Inflammatory macrophage treated with lipopolysaccharide for 4 hours (primary cell): ENCODE data around the gene PIM3.
"Not testable (repeated sequence)": the region's sequence is repeated elsewhere in the genome, so short reads cannot be mapped to it uniquely, and the experiment has no call there.

Experiments
- DNase-seq: peaks from one replicate; pipeline ENCODE4 v3.0.0-alpha.2; 2020

Gene PIM3

DNA sequence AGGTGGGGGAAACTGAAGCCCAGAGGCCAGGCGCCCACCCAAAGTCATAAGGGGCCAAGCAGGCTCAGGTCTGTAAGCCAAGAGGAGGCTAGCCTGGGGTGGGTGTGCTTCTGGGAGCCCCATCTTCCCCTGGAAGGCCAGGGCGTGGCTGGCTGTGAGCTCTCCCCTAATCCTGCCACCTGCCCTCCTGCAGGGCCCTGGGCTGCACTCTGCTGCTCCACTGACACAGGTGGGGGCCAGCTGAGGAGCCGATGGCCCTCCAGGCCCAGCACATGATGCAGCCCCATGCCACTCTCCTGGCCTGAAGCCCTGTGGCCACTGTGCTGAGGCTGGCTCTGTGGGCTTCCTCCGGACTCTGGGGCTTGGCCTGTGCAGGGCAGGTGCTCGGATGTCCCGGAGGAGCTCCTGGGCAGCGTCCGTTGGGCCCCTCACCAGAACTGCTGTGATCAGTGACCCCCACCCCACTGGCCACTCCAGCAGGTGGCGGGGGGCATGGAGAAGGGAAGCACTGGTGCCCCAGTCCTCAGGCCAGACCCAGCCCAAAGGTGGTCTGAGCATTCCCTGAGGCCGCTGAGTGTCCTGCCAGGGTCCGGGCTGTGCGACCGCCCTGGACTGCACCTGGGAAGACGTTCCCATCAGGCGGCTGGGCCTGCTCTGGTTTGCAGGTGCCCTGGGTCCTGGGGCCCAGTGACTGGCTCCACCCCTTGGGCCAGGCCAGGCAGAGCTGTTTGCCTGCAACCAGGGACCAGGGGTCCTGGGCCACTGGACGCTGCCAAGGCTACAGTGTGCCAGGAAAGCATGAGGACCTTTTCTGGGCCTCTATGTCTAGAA is 8.5 kb downstream of the PIM3 start:
- no peak for DNase-seq

DNA sequence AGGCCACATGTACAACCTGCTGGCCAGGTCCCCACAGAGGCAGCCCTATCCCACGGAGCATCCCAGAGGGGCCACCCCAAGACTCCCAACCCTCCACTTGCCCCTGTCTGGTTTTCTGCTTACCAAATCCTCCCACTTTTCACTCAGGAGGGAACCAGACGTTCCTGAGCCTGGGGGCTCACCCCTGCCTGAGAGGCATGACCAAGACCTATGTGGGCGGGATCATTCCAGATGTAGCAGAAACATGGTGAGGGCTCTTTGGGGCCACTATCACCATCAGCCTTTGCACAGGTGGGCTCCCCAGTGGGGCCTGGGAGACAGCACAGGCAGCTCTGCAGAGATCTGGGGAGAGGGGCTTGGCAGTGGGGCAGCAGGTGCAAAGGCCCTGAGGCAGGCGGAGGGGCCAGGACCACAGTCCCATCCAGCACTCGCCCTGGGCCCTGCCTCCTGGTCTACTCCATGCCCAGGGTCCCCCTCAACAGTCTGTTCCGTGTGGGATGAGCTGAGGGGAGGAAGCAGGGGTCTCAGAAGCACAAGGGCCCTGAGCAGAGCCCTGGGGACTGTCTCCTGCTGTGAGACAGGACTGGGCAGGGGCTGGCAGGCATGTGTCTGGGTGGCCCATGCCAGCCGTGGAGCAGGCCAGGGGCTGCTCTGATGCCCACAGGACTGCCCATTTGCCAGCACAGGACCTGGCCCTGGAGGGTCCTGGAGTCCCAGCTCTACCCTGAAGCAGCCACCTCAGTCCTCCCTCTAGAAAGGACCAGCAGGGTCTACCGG is 9.4 kb downstream of the PIM3 start:
- DNase-seq: peak; percentile 24

DNA sequence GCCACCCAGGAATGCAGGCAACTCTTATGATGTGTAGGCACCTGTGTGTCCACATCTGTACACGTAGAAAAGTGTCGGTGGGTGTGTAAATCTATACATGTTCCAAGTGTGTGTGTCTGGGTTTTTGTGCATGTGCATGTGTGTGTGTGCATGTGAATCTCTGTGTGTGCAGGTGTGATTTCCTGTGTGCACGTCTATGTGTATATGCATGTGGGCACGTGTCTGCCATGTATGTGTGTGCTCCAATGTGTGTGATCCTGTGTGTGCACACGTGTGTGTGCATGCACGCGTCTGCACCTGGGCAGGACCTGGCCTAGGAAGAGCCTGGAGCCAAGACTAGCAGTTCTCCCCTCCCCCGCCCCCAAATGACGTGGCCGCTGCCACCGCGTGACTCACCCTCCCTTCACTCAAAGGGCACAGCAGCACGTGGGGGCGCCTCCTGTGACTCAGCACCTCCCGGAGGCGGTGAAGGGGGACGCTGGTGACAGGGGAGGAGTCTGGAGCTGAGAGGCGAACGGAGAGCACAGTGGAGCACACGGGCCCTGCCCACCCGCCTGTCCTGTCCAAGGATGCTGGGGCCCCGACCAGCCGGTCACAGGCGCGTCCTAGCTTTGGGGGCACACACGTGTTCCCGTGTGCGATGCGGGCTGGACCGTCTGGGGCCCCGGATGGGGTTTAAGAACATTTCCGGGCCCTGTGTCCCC is 10.1 kb downstream of the PIM3 start:
- peak; percentile 100 for DNase-seq

- peak; percentile 87 for DNase-seq
Observed at GRCh38 chr22:49971232-49972162, 10.9 kb downstream of the PIM3 start.

- DNase-seq: no peak
Observed at GRCh38 chr22:49972163-49973017, 11.8 kb downstream of the PIM3 start.

- no peak for DNase-seq
Observed at GRCh38 chr22:49973018-49973961, 12.7 kb downstream of the PIM3 start.

GRCh38 chr22:49975543-49976389 is 15.2 kb downstream of the PIM3 start:
- peak; percentile 41 for DNase-seq

GRCh38 chr22:49976439-49977175 is 16.0 kb downstream of the PIM3 start:
- DNase-seq: peak; percentile 88

GRCh38 chr22:49977578-49977977 is 17.0 kb downstream of the PIM3 start:
- DNase-seq: no peak

GRCh38 chr22:49979587-49980264 is 19.2 kb downstream of the PIM3 start:
- peak; percentile 87 for DNase-seq

DNA sequence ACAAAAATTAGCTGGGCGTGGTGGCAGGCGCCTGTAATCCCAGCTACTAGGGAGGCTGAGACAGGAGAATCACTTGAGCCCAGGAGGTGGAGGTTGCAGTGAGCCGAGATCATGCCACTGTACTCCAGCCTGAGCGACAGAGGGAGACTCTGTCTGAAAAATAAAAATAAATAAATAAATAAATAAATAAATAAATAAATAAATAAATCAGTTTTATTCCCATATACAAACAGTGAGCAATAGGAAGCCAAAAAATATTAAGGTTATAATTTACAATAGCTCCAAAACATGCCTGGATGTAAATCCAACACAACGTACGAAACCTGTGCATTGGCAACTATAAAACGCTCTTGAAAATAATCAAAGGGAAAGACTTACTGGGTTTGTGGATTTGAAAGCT is 21.2 kb downstream of the PIM3 start:
- DNase-seq: not testable (repeated sequence)

- DNase-seq: no peak
Observed at GRCh38 chr22:49983148-49984042, 22.8 kb downstream of the PIM3 start.

- DNase-seq: no peak
Observed at GRCh38 chr22:49986325-49986724, 25.8 kb downstream of the PIM3 start.

DNA sequence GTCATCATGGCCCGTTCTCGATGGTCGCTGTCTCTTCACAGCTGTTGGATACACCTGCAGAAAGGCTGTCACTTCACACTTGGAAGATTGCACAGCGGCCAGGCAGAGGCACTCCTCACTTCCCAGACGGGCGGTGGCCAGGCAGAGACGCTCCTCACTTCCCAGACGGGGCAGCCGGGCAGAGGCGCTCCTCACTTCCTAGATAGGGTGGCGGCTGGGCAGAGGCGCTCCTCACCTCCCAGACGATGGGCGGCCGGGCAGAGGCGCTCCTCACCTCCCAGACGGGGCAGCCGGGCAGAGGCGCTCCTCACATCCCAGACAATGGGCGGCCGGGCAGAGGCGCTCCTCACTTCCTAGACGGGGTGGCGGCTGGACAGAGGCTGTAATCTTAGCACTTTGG is 29.3 kb downstream of the PIM3 start:
- DNase-seq: not testable (repeated sequence)

DNA sequence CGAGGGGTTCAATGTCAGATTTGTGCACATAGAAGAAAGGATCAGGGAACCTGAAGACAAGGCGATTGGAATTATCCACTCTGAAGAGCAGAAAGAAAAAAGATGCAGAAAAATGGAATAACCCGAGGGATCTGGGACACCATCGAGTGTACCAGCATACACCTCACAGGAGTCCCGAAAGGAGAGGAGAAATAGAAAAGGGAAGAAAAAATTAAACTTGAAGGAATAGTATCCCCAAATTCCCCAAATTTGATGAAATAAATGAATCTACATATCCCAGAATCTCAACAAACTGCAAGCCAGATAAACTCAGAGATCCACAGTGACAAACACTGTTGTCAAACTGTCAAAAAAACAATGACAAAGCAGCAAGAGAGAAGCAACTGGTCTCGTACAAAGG is 30.6 kb downstream of the PIM3 start:
- DNase-seq: no peak

- no peak for DNase-seq
Observed at GRCh38 chr22:49991907-49992533, 31.4 kb downstream of the PIM3 start.
